PC-3 (cell line): Measurements from ENCODE around the gene MUC6. TPM values are rescaled to one million over a fixed set of nuclear protein-coding genes. Genes with fewer than 3 reads are reported as not detected.
"Not testable (repeated sequence)": the region's sequence is repeated elsewhere in the genome, so short reads cannot be mapped to it uniquely, and the experiment has no call there.

ENCODE experiments used
- ATAC-seq: fragments of 200-7000 bp; cut with Tn5 transposase; 2 replicates; pipeline ENCODE4 v1.9.1; 2020; ENCODE audit warnings: mild to moderate bottlenecking, moderate library complexity
- BruUV-seq: library from RNA; stranded (reverse); fragments of 400-500 nt; replicated peaks from 2 replicates; lab custom pipeline; 2021; lab: Mats Ljungman, UMichigan
- CTCF ChIA-PET: fragments of 300-600 bp; sonication (Branson Sonifier 250); formaldehyde crosslinking; loops from one replicate; lab custom pipeline; 2022; ENCODE audit warnings: antibody characterized with exemption; lab: Charles Lee
- POLR2A ChIA-PET: fragments of 300-600 bp; sonication (Branson Sonifier 250); formaldehyde crosslinking; loops from one replicate; lab custom pipeline; 2022; ENCODE audit warnings: antibody characterized with exemption; ENCODE audit not compliant: unreplicated experiment; lab: Charles Lee
- DNase-seq: peaks from one replicate; pipeline ENCODE4 v3.0.0-alpha.2; 2015
- H2AFZ ChIP-seq: fragments of 300-600 bp; sonication (generic); 2 replicates; pipeline ENCODE4 v1.6.0; 2016; ENCODE audit warnings: antibody characterized with exemption, low read length
- H3F3A ChIP-seq: fragments of 300-600 bp; sonication (generic); one replicate; pipeline ENCODE4 v1.6.0; 2017; ENCODE audit warnings: antibody characterized with exemption, low read length, control low read depth, mild to moderate bottlenecking; ENCODE audit not compliant: unreplicated experiment
- H3K27ac ChIP-seq: fragments of 300-600 bp; sonication (generic); 2 replicates; pipeline ENCODE4 v1.5.1; 2016; ENCODE audit warnings: mild to moderate bottlenecking, low read length
- H3K27me3 ChIP-seq: fragments of 300-600 bp; sonication (generic); 2 replicates; pipeline ENCODE4 v1.6.1; 2016; ENCODE audit warnings: low read length, mixed read lengths
- H3K36me3 ChIP-seq: fragments of 300-600 bp; sonication (generic); 2 replicates; pipeline ENCODE4 v1.6.1; 2016; ENCODE audit warnings: low read depth, mixed run types, low read length, mixed read lengths
- H3K4me1 ChIP-seq: fragments of 300-600 bp; sonication (generic); 2 replicates; pipeline ENCODE4 v1.5.1; 2016; ENCODE audit warnings: low read length; ENCODE audit not compliant: insufficient read depth
- H3K4me2 ChIP-seq: fragments of 300-600 bp; sonication (generic); 2 replicates; pipeline ENCODE4 v1.6.0; 2016; ENCODE audit warnings: low read length
- H3K4me3 ChIP-seq: fragments of 300-600 bp; sonication (generic); 2 replicates; pipeline ENCODE4 v1.5.1; 2016; ENCODE audit warnings: mild to moderate bottlenecking, low read length, mixed read lengths
- H3K79me2 ChIP-seq: fragments of 300-600 bp; sonication (generic); 2 replicates; pipeline ENCODE4 v1.6.1; 2017; ENCODE audit warnings: low read length, mixed read lengths
- H3K9ac ChIP-seq: fragments of 300-600 bp; sonication (generic); 2 replicates; pipeline ENCODE4 v1.6.0; 2016; ENCODE audit warnings: mild to moderate bottlenecking, low read length
- H3K9me2 ChIP-seq: fragments of 300-600 bp; sonication (generic); replicated peaks from 2 replicates; pipeline ENCODE4 v1.6.1; 2016; ENCODE audit warnings: mixed run types, low read length, mixed read lengths
- H3K9me3 ChIP-seq: fragments of 300-600 bp; sonication (generic); 2 replicates; pipeline ENCODE4 v1.6.1; 2016; ENCODE audit warnings: low read length, mixed read lengths
- H4K20me1 ChIP-seq: fragments of 300-600 bp; sonication (generic); 2 replicates; pipeline ENCODE4 v1.6.1; 2016; ENCODE audit warnings: low read length, mixed read lengths
- EZH2 ChIP-seq: fragments of 300-600 bp; sonication (generic); IDR thresholded peaks from one replicate; pipeline ENCODE4 v1.6.1; 2017; ENCODE audit warnings: antibody characterized with exemption, mild to moderate bottlenecking, low read length; ENCODE audit not compliant: unreplicated experiment
- EZH2phosphoT487 ChIP-seq: fragments of 300-600 bp; sonication (generic); IDR thresholded peaks from 2 replicates; pipeline ENCODE4 v1.6.1; 2018; ENCODE audit warnings: mild to moderate bottlenecking, antibody characterized with exemption, low read length, borderline replicate concordance
- intact Hi-C: fragments of 100-400 bp; cut with micrococcal nuclease; formaldehyde crosslinking; loops from 2 replicates; pipeline ENCODE4 v1.9.0; 2023
- total RNA-seq: library from RNA; depleted of rRNA; stranded (reverse); fragments of >200 nt; gene quantifications from 2 replicates; pipeline ENCODE4 v1.2.3, GENCODE V29; 2014
- TF ChIP-seq, protein P1 (sequence below): fragments of 300-600 bp; sonication (generic); conservative IDR thresholded peaks from 2 replicates; pipeline ENCODE4 v1.5.1; 2017; ENCODE audit warnings: antibody characterized with exemption, low read depth, mild to moderate bottlenecking, low read length

MUC6 gene
- total RNA-seq, 1 experiment from 2014 or later, result 0.18 TPM

GRCh38 chr11:975827-976226 is 60.7 kb downstream of the MUC6 start:
- H3F3A ChIP-seq, result no peaks in the 10 kb centered on the region
- intact Hi-C loops, result no loop called here
- H2AFZ ChIP-seq, result no peak overlapping the region
- no peaks in the 10 kb centered on the region for H3K9me2 ChIP-seq
- H3K9me3 ChIP-seq, result no peaks in the 10 kb centered on the region
- H3K27ac ChIP-seq, result no peak overlapping the region
- no peak for TF ChIP-seq EZH2
- no peak for TF ChIP-seq EZH2phosphoT487
- TF ChIP-seq, protein P1, sequence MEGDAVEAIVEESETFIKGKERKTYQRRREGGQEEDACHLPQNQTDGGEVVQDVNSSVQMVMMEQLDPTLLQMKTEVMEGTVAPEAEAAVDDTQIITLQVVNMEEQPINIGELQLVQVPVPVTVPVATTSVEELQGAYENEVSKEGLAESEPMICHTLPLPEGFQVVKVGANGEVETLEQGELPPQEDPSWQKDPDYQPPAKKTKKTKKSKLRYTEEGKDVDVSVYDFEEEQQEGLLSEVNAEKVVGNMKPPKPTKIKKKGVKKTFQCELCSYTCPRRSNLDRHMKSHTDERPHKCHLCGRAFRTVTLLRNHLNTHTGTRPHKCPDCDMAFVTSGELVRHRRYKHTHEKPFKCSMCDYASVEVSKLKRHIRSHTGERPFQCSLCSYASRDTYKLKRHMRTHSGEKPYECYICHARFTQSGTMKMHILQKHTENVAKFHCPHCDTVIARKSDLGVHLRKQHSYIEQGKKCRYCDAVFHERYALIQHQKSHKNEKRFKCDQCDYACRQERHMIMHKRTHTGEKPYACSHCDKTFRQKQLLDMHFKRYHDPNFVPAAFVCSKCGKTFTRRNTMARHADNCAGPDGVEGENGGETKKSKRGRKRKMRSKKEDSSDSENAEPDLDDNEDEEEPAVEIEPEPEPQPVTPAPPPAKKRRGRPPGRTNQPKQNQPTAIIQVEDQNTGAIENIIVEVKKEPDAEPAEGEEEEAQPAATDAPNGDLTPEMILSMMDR, result peak; percentile 31; the same call in 1 of the 2 replicates
- ChIA-PET POLR2A (no interaction called here), CTCF (no interaction called here)
- no peaks in the 10 kb centered on the region for H3K79me2 ChIP-seq
- no TSS peak for BruUV-seq
- H3K4me2 ChIP-seq, result no peak overlapping the region
- no peaks in the 10 kb centered on the region for H3K27me3 ChIP-seq
- H3K36me3 ChIP-seq, result peaks cover 7% of the 10 kb centered on the region; the same call in 1 of the 2 replicates
- H3K4me3 ChIP-seq, result no peak overlapping the region
- H3K9ac ChIP-seq, result no peak overlapping the region
- no peak for DNase-seq
- H4K20me1 ChIP-seq, result no peaks in the 10 kb centered on the region
- no peaks in the 10 kb centered on the region for H3K4me1 ChIP-seq
- peak; percentile 42; the same call in 1 of the 2 replicates for ATAC-seq

DNA sequence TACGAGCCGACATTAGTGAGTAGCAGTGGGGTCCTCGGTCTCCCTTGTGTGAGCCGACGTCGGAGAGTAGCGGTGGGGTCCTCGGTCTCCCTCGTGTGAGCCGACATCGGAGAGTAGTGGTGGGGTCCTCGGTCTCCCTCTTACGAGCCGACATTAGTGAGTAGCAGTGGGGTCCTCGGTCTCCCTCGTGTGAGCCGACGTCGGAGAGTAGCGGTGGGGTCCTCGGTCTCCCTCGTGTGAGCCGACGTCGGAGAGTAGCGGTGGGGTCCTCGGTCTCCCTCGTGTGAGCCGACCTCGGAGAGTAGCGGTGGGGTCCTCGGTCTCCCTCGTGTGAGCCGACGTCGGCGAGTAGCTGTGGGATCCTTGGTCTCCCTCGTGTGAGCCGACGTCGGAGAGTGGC is 61.1 kb downstream of the MUC6 start:
- POLR2A ChIA-PET, H3K27ac ChIP-seq, H3K27me3 ChIP-seq, H4K20me1 ChIP-seq, ATAC-seq, H3K36me3 ChIP-seq, intact Hi-C loops, CTCF ChIA-PET, H3K9ac ChIP-seq, H3K4me3 ChIP-seq, H3K9me2 ChIP-seq, H3K4me1 ChIP-seq, DNase-seq, H3F3A ChIP-seq, H3K9me3 ChIP-seq, H3K79me2 ChIP-seq, BruUV-seq, H3K4me2 ChIP-seq, H2AFZ ChIP-seq: not testable (repeated sequence)

- no TSS peak for BruUV-seq
- Histone ChIP-seq H4K20me1 (no peaks in the 10 kb centered on the region), H3K4me3 (no peak overlapping the region), H3F3A (no peaks in the 10 kb centered on the region), H3K9me2 (no peaks in the 10 kb centered on the region), H3K27ac (no peak overlapping the region), H3K9me3 (no peaks in the 10 kb centered on the region), H3K27me3 (no peaks in the 10 kb centered on the region), H2AFZ (no peak overlapping the region), H3K79me2 (peaks cover 2% of the 10 kb centered on the region; the same call in 1 of the 2 replicates), H3K4me1 (no peaks in the 10 kb centered on the region), H3K4me2 (no peak overlapping the region), H3K9ac (no peak overlapping the region), H3K36me3 (peaks cover 2% of the 10 kb centered on the region; the same call in 1 of the 2 replicates)
- intact Hi-C loops, result no loop called here
- ATAC-seq (no peak), DNase-seq (no peak)
- ChIA-PET POLR2A (no interaction called here), CTCF (no interaction called here)
- no peak for TF ChIP-seq EZH2
- TF ChIP-seq EZH2phosphoT487, result no peak
- TF ChIP-seq, protein P1, result no peak
These were observed 63.3 kb downstream of the MUC6 start for GRCh38 chr11:973237-973636.
